Liver (tissue), 9 donors: ENCODE data around the gene NXPH1. TPM values are rescaled to one million over a fixed set of nuclear protein-coding genes. Genes with fewer than 3 reads are reported as not detected.

Experiments
- DNase-seq: peaks from one replicate; pipeline ENCODE4 v3.0.0-alpha.2; 2017; ENCODE audit warnings: low spot score
- H3K27ac ChIP-seq, 2 donors: one replicate each; pipeline ENCODE4 v1.7.0; 2013; ENCODE audit warnings: inconsistent platforms in 2 of 2, low read length in 2 of 2, control low read depth in 1 of 2, low read depth in 1 of 2, mild to moderate bottlenecking in 1 of 2
- H3K27me3 ChIP-seq, 4 donors: one replicate each; pipeline versions ENCODE4 v1.6.1 to v1.7.0; 2013; ENCODE audit warnings: low read length in 3 of 4, inconsistent platforms in 1 of 4, mild to moderate bottlenecking in 1 of 4, moderate library complexity in 1 of 4; ENCODE audit not compliant: control insufficient read depth in 4 of 4, insufficient read depth in 4 of 4
- H3K36me3 ChIP-seq, 4 donors: one replicate each; pipeline versions ENCODE4 v1.6.1 to v1.7.0; 2013; ENCODE audit warnings: low read length in 3 of 4, mild to moderate bottlenecking in 3 of 4, low read depth in 1 of 4, moderate library complexity in 1 of 4; ENCODE audit not compliant: control insufficient read depth in 4 of 4, insufficient read depth in 3 of 4
- H3K4me1 ChIP-seq, 4 donors: one replicate each; pipeline versions ENCODE4 v1.6.1 to v1.7.0; 2013; ENCODE audit warnings: low read length in 3 of 4, mild to moderate bottlenecking in 3 of 4, moderate library complexity in 1 of 4; ENCODE audit not compliant: control insufficient read depth in 4 of 4, insufficient read depth in 4 of 4
- H3K4me3 ChIP-seq, 3 donors: one replicate each; pipeline versions ENCODE4 v1.6.1 to v1.7.0; 2013; ENCODE audit warnings: low read length in 3 of 3, control low read depth in 1 of 3, low read depth in 1 of 3, mild to moderate bottlenecking in 1 of 3
- H3K9ac ChIP-seq, 2 donors: one replicate each; pipeline ENCODE4 v1.7.0; 2013; ENCODE audit warnings: low read length in 2 of 2, mild to moderate bottlenecking in 2 of 2, moderate library complexity in 2 of 2, control low read depth in 1 of 2, low read depth in 1 of 2
- H3K9me3 ChIP-seq, 4 donors: one replicate each; pipeline versions ENCODE4 v1.6.1 to v1.7.0; 2013; ENCODE audit warnings: low read length in 3 of 4; ENCODE audit not compliant: control insufficient read depth in 4 of 4
- EGR1 ChIP-seq, 2 donors: IDR thresholded peaks; 2 replicates each; pipeline ENCODE4 v1.6.1; 2016 to 2018; ENCODE audit warnings: antibody characterized with exemption in 2 of 2, low read depth in 2 of 2
- FOXA2 ChIP-seq: IDR thresholded peaks from 2 replicates; pipeline ENCODE4 v1.6.1; 2016; ENCODE audit warnings: antibody characterized with exemption
- GABPA ChIP-seq, 2 donors: IDR thresholded peaks in 1 of 2; conservative IDR thresholded peaks in 1 of 2; 2 replicates each; pipeline ENCODE4 v1.6.1; 2016; ENCODE audit warnings: antibody characterized with exemption in 2 of 2, mild to moderate bottlenecking in 1 of 2, moderate library complexity in 1 of 2
- HNF4A ChIP-seq, 2 donors: conservative IDR thresholded peaks; 2 replicates each; pipeline ENCODE4 v1.6.1; 2016; ENCODE audit warnings: antibody characterized with exemption in 2 of 2, mild to moderate bottlenecking in 2 of 2
- HNF4G ChIP-seq: IDR thresholded peaks from 2 replicates; pipeline ENCODE4 v1.6.1; 2016; ENCODE audit warnings: antibody characterized with exemption
- JUND ChIP-seq, 2 donors: IDR thresholded peaks; 2 replicates each; pipeline ENCODE4 v1.6.1; 2016; ENCODE audit warnings: antibody characterized with exemption in 2 of 2
- MAX ChIP-seq: IDR thresholded peaks from 2 replicates; pipeline ENCODE4 v1.6.1; 2016; ENCODE audit warnings: antibody characterized with exemption
- NR2F2 ChIP-seq: IDR thresholded peaks from 2 replicates; pipeline ENCODE4 v1.6.1; 2016; ENCODE audit warnings: antibody characterized with exemption
- RAD21 ChIP-seq, 2 donors: IDR thresholded peaks; 2 replicates each; pipeline ENCODE4 v1.6.1; 2016; ENCODE audit warnings: antibody characterized with exemption in 2 of 2, mild to moderate bottlenecking in 2 of 2
- REST ChIP-seq: IDR thresholded peaks from 2 replicates; pipeline ENCODE4 v1.6.1; 2016; ENCODE audit warnings: antibody characterized with exemption, mild to moderate bottlenecking
- RXRA ChIP-seq, 2 donors: IDR thresholded peaks; 2 replicates each; pipeline ENCODE4 v1.6.1; 2017 to 2018; ENCODE audit warnings: antibody characterized with exemption in 2 of 2, mild to moderate bottlenecking in 1 of 2
- SP1 ChIP-seq: IDR thresholded peaks from 2 replicates; pipeline ENCODE4 v1.6.1; 2018; ENCODE audit warnings: antibody characterized with exemption, mild to moderate bottlenecking
- YY1 ChIP-seq: IDR thresholded peaks from 2 replicates; pipeline ENCODE4 v1.6.1; 2016; ENCODE audit warnings: antibody characterized with exemption, mild to moderate bottlenecking
- WGBS: extraction: QIAGEN DNeasy Blood & Tissue Kit; methylation state at CpG from one replicate; pipeline ENCODE4 v1.1.7; 2013; 5-methylcytosine and 5-hydroxymethylcytosine counted together
- polyA plus RNA-seq, 2 donors: library from polyadenylated mRNA; stranded (reverse) in 1 of 2; unstranded in 1 of 2; fragments of 200-250 nt in 1 of 2; fragments of >200 nt in 1 of 2; fragmentation: Nextera tagmentation in 1 of 2; extraction: Ambion mirVana in 1 of 2; gene quantifications; one replicate each; pipeline versions ENCODE4 v1.2.1 to v1.2.3, GENCODE V29; 2013 to 2015
- total RNA-seq, 2 donors: library from RNA; depleted of rRNA; stranded (reverse); fragments of >200 nt; gene quantifications; one replicate each; pipeline ENCODE4 v1.2.3, GENCODE V29; 2014
- TF ChIP-seq, protein P1 (sequence below): fragments of 150-350 bp; IDR thresholded peaks from 2 replicates; pipeline ENCODE4 v1.5.1; 2017; ENCODE audit warnings: improper control_type of control experiment, low read depth, low read length; ENCODE audit not compliant: missing input control
- donor health status: healthy.
- donor health status: healthy.
- donor health status: healthy.
- donor health status: healthy.
- donor health status: healthy.

NXPH1 gene
- total and polyA plus RNA-seq, 4 donors = not detected

DNA sequence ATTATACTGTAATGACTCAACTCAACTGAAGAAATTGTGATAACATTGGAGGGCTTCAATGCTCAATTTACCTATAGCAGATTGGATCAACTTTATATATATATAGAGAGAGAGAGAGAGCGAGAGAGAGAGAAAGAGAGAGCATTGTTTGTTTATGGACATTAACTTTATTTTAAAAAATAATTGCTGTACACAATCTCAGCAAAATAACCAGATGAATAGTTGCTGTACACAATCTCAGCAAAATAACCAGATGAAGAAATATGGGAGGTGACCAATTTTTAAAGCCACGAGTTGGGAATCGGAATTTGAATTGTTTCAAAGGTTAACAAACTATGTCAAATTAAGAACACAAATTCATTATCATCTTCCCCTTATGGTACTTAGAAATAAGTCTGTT is 319.9 kb downstream of the NXPH1 start:
- 65% methylated on average over 3 of the region's 3 CpGs for WGBS
- no peak for TF ChIP-seq GABPA (IDR thresholded peaks at IDR 0.05 in 1 of 2, conservative IDR thresholded peaks at IDR 0.05 in 1 of 2)
- no peaks in the 10 kb centered on the region for H3K4me1 ChIP-seq
- no peak overlapping the region for H3K27ac ChIP-seq
- H3K27me3 ChIP-seq = no peaks in the 10 kb centered on the region
- H3K36me3 ChIP-seq = no peaks in the 10 kb centered on the region
- no peak overlapping the region for H3K4me3 ChIP-seq
- no peak for DNase-seq
- H3K9ac ChIP-seq = no peak overlapping the region
- H3K9me3 ChIP-seq = no peaks in the 10 kb centered on the region

- WGBS = 56% methylated on average over 1 of the region's 1 CpG
- Histone ChIP-seq H3K27me3 (no peaks in the 10 kb centered on the region), H3K9me3 (no peaks in the 10 kb centered on the region), H3K4me3 (no peak overlapping the region), H3K27ac (no peak overlapping the region), H3K4me1 (no peaks in the 10 kb centered on the region), H3K36me3 (no peaks in the 10 kb centered on the region), H3K9ac (no peak overlapping the region)
- TF ChIP-seq, protein P1, sequence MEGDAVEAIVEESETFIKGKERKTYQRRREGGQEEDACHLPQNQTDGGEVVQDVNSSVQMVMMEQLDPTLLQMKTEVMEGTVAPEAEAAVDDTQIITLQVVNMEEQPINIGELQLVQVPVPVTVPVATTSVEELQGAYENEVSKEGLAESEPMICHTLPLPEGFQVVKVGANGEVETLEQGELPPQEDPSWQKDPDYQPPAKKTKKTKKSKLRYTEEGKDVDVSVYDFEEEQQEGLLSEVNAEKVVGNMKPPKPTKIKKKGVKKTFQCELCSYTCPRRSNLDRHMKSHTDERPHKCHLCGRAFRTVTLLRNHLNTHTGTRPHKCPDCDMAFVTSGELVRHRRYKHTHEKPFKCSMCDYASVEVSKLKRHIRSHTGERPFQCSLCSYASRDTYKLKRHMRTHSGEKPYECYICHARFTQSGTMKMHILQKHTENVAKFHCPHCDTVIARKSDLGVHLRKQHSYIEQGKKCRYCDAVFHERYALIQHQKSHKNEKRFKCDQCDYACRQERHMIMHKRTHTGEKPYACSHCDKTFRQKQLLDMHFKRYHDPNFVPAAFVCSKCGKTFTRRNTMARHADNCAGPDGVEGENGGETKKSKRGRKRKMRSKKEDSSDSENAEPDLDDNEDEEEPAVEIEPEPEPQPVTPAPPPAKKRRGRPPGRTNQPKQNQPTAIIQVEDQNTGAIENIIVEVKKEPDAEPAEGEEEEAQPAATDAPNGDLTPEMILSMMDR = no peak
- TF ChIP-seq MAX (no peak), SP1 (no peak), REST (no peak), GABPA (IDR thresholded peaks at IDR 0.05 in 1 of 2, conservative IDR thresholded peaks at IDR 0.05 in 1 of 2) (no peak), FOXA2 (no peak), JUND (IDR thresholded peaks at IDR 0.05) (no peak), RAD21 (IDR thresholded peaks at IDR 0.05) (no peak)
- DNase-seq = no peak
These were observed 328.3 kb downstream of the NXPH1 start for GRCh38 chr7:8761731-8762130.

GRCh38 chr7:8762803-8763202 is 329.4 kb downstream of the NXPH1 start:
- whole genome bisulfite sequencing = 65% methylated on average over 9 of the region's 9 CpGs
- no peak overlapping the region for H3K27ac ChIP-seq
- H3K4me1 ChIP-seq = no peaks in the 10 kb centered on the region
- DNase-seq = no peak
- H3K36me3 ChIP-seq = no peaks in the 10 kb centered on the region
- H3K9me3 ChIP-seq = no peaks in the 10 kb centered on the region
- no peaks in the 10 kb centered on the region for H3K27me3 ChIP-seq
- H3K4me3 ChIP-seq = no peak overlapping the region
- H3K9ac ChIP-seq = no peak overlapping the region
- TF ChIP-seq REST = no peak
- no peak for TF ChIP-seq GABPA (IDR thresholded peaks at IDR 0.05 in 1 of 2, conservative IDR thresholded peaks at IDR 0.05 in 1 of 2)
- no peak for TF ChIP-seq NR2F2
- no peak for TF ChIP-seq RXRA (IDR thresholded peaks at IDR 0.05)
- TF ChIP-seq JUND (IDR thresholded peaks at IDR 0.05) = no peak
- TF ChIP-seq EGR1 (IDR thresholded peaks at IDR 0.05; ENCODE audit: low read depth in 2 of 2) = no peak
- TF ChIP-seq HNF4G = no peak
- no peak for TF ChIP-seq FOXA2
- TF ChIP-seq YY1 = no peak
- TF ChIP-seq, protein P1 = no peak
- TF ChIP-seq MAX = no peak
- TF ChIP-seq HNF4A (conservative IDR thresholded peaks at IDR 0.05) = no peak
